Peyer's patch (tissue), 4 donors: ENCODE results near the gene PIF1.

Experiments used
- CTCF ChIP-seq, 6 experiments: fragments of 450-650 bp in 4 of 6; fragments of 200-600 bp in 2 of 6; sonication (generic) in 1 of 6; IDR thresholded peaks; one replicate each; pipeline ENCODE4 v1.5.1; 2017 to 2019; ENCODE audit warnings: antibody characterized with exemption in 6 of 6, mild to moderate bottlenecking in 3 of 6, moderate library complexity in 1 of 6
- POLR2A ChIP-seq, 2 donors: fragments of 450-650 bp; IDR thresholded peaks; one replicate each; pipeline ENCODE4 v1.5.1; 2017; ENCODE audit warnings: antibody characterized with exemption in 2 of 2, mild to moderate bottlenecking in 2 of 2, moderate library complexity in 2 of 2

- TF ChIP-seq POLR2A (IDR thresholded peaks at IDR 0.05) = no peak
- no peak for TF ChIP-seq CTCF (IDR thresholded peaks at IDR 0.05)
Observed at GRCh38 chr15:64845831-64846595, 20.6 kb upstream of the PIF1 start.
